Measurements from ENCODE around the gene ANXA4.
"Not testable (repeated sequence)": the region's sequence is repeated elsewhere in the genome, so short reads cannot be mapped to it uniquely, and the experiment has no call there.

The ANXA4 gene

DNA sequence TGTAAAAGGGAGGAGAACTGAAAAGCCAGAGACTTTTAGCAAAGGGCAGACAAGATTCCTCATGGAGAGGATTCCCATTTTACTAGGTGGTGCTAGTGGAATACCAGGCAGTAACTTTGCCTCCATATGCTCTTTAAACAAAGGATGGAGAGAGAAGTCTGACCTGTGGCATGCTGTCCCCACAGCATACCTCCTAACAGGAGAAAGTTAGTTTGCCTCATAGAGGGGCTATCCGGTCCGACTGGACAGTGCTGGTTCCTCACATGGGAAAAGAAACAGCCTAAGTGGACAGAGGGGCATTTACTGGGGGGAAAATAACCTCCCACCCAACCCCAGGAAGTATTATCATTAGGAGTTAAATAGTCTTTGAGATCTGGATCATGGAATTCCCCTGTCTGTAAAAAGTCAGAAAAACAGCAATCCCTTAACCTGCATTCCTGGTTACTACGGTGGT is 55.9 kb downstream of the ANXA4 start:
- no peak overlapping the region; the same call in 1 of the 2 replicates for H3K27ac ChIP-seq (ENCODE audit: low read depth, low read length)
- peak overlapping the region; percentile 67 for H3K9ac ChIP-seq (ENCODE audit: low read length)
- H3K27me3 ChIP-seq (ENCODE audit: control insufficient read depth, insufficient read depth, low read length), result no peaks in the 10 kb centered on the region
- H3K36me3 ChIP-seq (ENCODE audit: control insufficient read depth, insufficient read depth, low read length), result no peaks in the 10 kb centered on the region
- H3K4me3 ChIP-seq (ENCODE audit: low read depth, low read length), result peak overlapping the region; percentile 26; the same call in 1 of the 2 replicates
- H3K4me1 ChIP-seq (ENCODE audit: control insufficient read depth, insufficient read depth, low read length), result peaks cover 25% of the 10 kb centered on the region
- no peaks in the 10 kb centered on the region for H3K9me3 ChIP-seq (ENCODE audit: control insufficient read depth, insufficient read depth, low read depth, low read length)

DNA sequence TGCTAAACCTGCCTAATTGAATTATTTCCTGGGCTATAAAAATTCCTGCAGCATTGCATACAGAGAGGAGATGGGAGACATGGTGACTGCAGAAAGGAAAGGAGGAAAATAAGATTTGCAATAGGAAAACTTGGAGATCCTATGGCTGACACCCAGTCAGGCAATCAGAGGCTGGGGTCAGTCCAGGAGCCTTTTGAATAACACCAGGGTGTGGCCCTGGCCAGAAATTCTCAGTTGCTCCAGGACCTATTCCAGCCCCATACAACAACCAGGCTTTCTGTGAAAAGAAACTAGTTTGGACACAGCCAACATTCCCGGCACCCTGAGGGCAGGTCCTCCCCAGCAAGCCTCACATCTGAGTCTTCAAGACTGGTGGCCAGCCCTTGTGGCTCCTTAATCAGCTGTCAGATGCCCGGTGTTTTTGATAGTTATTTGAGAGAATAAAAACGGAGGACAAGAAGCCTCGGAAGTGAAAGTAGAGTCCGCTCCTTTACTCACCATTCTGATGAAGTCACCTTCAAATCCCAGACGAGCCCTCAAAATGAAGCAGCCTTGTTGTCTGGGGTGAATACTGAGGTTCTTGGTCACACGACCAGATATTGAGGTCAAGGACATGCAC is 56.5 kb downstream of the ANXA4 start:
- no peaks in the 10 kb centered on the region for H3K9me3 ChIP-seq (ENCODE audit: control insufficient read depth, insufficient read depth, low read depth, low read length)
- H3K27ac ChIP-seq (ENCODE audit: low read depth, low read length), result peak overlapping the region; percentile 73; the same call in 1 of the 2 replicates
- peaks cover 25% of the 10 kb centered on the region for H3K4me1 ChIP-seq (ENCODE audit: control insufficient read depth, insufficient read depth, low read length)
- H3K4me3 ChIP-seq (ENCODE audit: low read depth, low read length), result peak overlapping the region; percentile 26; the same call in 1 of the 2 replicates
- no peaks in the 10 kb centered on the region for H3K36me3 ChIP-seq (ENCODE audit: control insufficient read depth, insufficient read depth, low read length)
- no peaks in the 10 kb centered on the region for H3K27me3 ChIP-seq (ENCODE audit: control insufficient read depth, insufficient read depth, low read length)
- peak overlapping the region; percentile 67 for H3K9ac ChIP-seq (ENCODE audit: low read length)

DNA sequence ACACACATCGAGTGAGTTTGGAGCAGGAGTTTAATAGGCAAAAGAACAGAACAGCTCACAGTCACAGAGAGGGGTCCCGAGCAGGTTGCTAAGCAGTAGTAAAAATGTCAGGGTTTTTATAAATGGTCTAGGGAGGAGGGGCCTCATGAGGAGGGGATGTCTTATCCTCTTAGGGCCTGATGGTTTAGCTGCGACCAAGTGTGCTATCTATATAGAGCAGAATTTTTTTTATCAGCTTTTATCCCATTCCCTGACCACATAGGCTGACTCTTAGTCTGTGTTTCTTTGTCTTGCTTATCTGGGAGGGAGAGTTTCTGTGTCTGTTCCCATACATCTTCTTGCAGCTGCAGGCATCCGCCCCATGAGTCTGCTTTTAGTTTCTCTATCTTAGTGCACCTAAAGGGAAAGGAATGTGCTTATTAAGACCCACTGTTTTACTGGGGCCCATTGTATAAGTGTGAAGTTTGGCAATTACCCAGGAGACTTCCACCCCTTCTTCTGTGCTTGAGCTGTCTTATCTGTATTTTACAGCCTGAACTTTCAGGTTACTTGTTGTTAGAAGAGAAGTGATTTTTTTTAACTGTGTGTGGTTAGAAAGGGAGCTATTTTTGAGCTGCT is 57.1 kb downstream of the ANXA4 start:
- Histone ChIP-seq H3K4me1 (ENCODE audit: control insufficient read depth, insufficient read depth, low read length) (peaks cover 25% of the 10 kb centered on the region), H3K36me3 (ENCODE audit: control insufficient read depth, insufficient read depth, low read length) (no peaks in the 10 kb centered on the region), H3K4me3 (ENCODE audit: low read depth, low read length) (peak overlapping the region; percentile 26; the same call in 1 of the 2 replicates), H3K27me3 (ENCODE audit: control insufficient read depth, insufficient read depth, low read length) (no peaks in the 10 kb centered on the region), H3K9me3 (ENCODE audit: control insufficient read depth, insufficient read depth, low read depth, low read length) (no peaks in the 10 kb centered on the region), H3K9ac (ENCODE audit: low read length) (peak overlapping the region; percentile 67), H3K27ac (ENCODE audit: low read depth, low read length) (peak overlapping the region; percentile 73; the same call in 1 of the 2 replicates)

DNA sequence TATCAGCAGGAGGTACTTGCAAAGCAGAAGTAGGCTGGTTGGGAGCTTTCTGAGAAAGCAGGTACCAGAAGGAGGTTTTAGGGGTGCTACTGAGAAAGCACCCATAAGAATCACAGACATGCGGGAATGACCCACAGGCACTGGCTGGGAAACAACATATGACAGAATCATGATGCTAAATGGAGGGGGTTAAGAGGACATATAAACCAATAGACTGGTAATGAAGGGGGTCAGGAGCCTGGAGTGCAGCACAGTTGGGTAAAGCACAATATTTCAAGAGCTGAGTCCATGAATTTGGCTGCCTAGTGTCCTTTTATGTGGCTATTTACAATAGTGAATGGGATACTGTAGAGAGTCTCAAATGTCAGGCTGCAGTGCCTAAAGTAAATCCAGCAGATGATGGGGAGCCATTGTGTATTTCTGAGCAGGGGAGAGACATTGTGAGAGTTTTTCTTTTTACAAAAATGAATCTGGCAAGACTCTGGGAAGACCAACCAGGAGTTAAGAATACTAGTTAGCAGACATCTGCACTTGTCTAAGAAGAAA is 59.9 kb downstream of the ANXA4 start:
- Histone ChIP-seq H3K27me3 (ENCODE audit: control insufficient read depth, insufficient read depth, low read length) (no peaks in the 10 kb centered on the region), H3K9ac (ENCODE audit: low read length) (no peak overlapping the region), H3K27ac (ENCODE audit: low read depth, low read length) (no peak overlapping the region), H3K4me3 (ENCODE audit: low read depth, low read length) (no peak overlapping the region), H3K4me1 (ENCODE audit: control insufficient read depth, insufficient read depth, low read length) (peaks cover 25% of the 10 kb centered on the region), H3K9me3 (ENCODE audit: control insufficient read depth, insufficient read depth, low read depth, low read length) (no peaks in the 10 kb centered on the region), H3K36me3 (ENCODE audit: control insufficient read depth, insufficient read depth, low read length) (0 out of 2 replicates have a peak, but pooled peaks cover 4% of the 10 kb centered on the region)

DNA sequence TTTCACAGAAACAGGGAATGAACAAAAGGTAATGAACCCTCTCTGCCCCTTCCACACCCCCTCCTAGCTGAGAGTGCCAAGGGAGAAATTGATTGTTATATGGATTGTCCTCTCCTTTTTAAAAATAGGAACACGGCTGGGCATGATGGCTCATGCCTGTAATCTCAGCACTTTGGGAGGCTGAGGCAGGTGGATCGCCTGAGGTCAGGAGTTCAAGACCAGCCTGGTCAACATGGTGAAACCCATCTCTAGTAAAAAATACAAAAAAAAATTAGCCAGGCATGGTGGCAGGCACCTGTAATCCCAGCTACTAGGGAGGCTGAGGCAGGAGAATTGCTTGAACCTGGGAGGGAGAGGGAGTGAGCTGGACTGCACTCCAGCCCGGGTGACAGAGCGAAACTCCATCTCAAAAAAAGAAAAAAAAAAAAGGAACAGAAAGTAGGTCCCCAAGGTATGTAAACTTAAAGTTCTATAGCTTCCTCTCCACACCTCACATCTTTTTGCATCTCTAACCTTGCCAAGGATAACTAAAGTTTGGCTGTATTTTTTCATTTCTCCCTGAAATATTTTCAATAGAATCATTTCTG is 60.9 kb downstream of the ANXA4 start:
- not testable (repeated sequence) for H3K4me3 ChIP-seq (ENCODE audit: low read depth, low read length); H3K36me3 ChIP-seq (ENCODE audit: control insufficient read depth, insufficient read depth, low read length); H3K27me3 ChIP-seq (ENCODE audit: control insufficient read depth, insufficient read depth, low read length); H3K9me3 ChIP-seq (ENCODE audit: control insufficient read depth, insufficient read depth, low read depth, low read length); H3K9ac ChIP-seq (ENCODE audit: low read length); H3K27ac ChIP-seq (ENCODE audit: low read depth, low read length)
- H3K4me1 ChIP-seq (ENCODE audit: control insufficient read depth, insufficient read depth, low read length), result peaks cover 20% of the 10 kb centered on the region

DNA sequence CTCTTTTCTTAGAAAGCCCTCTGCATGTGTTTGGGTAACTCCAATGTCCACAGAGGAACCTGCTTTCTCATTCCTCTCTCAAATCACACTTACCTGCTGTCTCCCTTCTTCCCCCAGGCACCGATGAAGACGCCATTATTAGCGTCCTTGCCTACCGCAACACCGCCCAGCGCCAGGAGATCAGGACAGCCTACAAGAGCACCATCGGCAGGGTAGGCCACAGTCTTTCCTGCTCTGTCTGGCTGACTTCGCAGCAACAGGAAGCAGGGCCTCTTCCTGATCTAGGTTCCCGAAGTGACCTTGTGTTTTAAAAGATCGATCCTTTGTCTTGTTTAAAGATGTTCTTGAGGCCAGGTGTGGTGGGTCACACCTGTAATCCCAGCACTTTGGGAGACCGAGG is 62.5 kb downstream of the ANXA4 start:
- peaks cover 4% of the 10 kb centered on the region; the same call in 1 of the 2 replicates for H3K4me1 ChIP-seq (ENCODE audit: control insufficient read depth, insufficient read depth, low read length)
- no peak overlapping the region for H3K4me3 ChIP-seq (ENCODE audit: low read depth, low read length)
- no peak overlapping the region for H3K9ac ChIP-seq (ENCODE audit: low read length)
- no peaks in the 10 kb centered on the region for H3K9me3 ChIP-seq (ENCODE audit: control insufficient read depth, insufficient read depth, low read depth, low read length)
- no peak overlapping the region for H3K27ac ChIP-seq (ENCODE audit: low read depth, low read length)
- 0 out of 2 replicates have a peak, but pooled peaks cover 4% of the 10 kb centered on the region for H3K36me3 ChIP-seq (ENCODE audit: control insufficient read depth, insufficient read depth, low read length)
- H3K27me3 ChIP-seq (ENCODE audit: control insufficient read depth, insufficient read depth, low read length), result no peaks in the 10 kb centered on the region

DNA sequence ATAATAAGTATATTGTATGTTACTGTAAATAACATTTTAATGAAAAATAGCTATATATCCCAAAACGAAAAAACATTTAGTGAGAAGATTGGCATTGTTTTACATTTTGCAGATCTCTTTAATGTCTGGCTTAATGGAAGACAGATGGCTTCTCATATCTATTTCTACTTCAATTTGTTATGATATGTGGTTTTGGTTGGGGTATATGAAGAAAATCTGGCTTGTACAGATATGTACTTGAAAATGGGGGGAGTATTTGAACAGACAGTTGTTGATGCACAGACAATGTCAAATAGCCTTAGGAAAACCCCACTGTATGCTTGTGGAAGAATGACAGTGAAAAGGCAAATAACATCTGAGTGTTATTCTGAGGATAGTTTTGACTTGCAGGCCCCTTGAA is 64.0 kb downstream of the ANXA4 start:
- Histone ChIP-seq H3K4me3 (ENCODE audit: low read depth, low read length) (no peak overlapping the region), H3K36me3 (ENCODE audit: control insufficient read depth, insufficient read depth, low read length) (0 out of 2 replicates have a peak, but pooled peaks cover 4% of the 10 kb centered on the region), H3K9me3 (ENCODE audit: control insufficient read depth, insufficient read depth, low read depth, low read length) (no peaks in the 10 kb centered on the region), H3K27me3 (ENCODE audit: control insufficient read depth, insufficient read depth, low read length) (no peaks in the 10 kb centered on the region), H3K27ac (ENCODE audit: low read depth, low read length) (no peak overlapping the region), H3K9ac (ENCODE audit: low read length) (no peak overlapping the region), H3K4me1 (ENCODE audit: control insufficient read depth, insufficient read depth, low read length) (no peaks in the 10 kb centered on the region)

DNA sequence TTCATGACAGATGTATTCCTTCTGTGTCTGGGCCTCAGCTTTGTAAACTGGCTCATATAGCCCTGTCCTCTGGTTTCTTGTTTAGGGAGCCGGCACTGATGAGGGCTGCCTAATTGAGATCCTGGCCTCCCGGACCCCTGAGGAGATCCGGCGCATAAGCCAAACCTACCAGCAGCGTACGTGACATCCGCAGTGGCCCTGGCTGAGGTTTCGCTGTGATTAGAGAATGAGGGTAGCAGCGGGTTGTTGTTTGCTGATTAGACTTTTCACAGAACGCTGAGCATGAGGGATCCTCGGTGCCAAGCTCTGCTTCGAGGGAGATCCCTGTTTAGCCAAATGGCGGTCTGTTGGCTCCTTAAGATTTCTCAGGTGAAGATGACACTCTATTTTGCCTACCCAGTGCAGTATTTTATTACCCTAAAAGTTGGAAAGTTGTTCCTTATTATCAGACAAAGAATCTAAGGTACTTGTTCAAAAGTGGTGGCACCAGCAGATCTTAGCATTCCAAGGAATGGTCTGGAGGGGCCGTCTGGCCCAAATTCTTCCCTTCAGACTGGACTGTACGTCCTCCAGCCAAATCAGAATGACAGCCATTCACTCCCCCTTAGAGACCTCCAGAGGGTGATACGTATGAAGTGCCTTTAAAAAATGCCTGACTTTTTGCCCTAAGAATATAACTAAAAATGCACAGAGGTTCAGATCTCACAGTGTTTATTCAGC is 66.0 kb downstream of the ANXA4 start:
- H3K4me1 ChIP-seq (ENCODE audit: control insufficient read depth, insufficient read depth, low read length), result no peaks in the 10 kb centered on the region
- H3K27me3 ChIP-seq (ENCODE audit: control insufficient read depth, insufficient read depth, low read length), result no peaks in the 10 kb centered on the region
- H3K27ac ChIP-seq (ENCODE audit: low read depth, low read length), result no peak overlapping the region
- no peak overlapping the region for H3K9ac ChIP-seq (ENCODE audit: low read length)
- H3K9me3 ChIP-seq (ENCODE audit: control insufficient read depth, insufficient read depth, low read depth, low read length), result no peaks in the 10 kb centered on the region
- H3K4me3 ChIP-seq (ENCODE audit: low read depth, low read length), result no peak overlapping the region
- 0 out of 2 replicates have a peak, but pooled peaks cover 4% of the 10 kb centered on the region for H3K36me3 ChIP-seq (ENCODE audit: control insufficient read depth, insufficient read depth, low read length)

- Histone ChIP-seq H3K27ac (ENCODE audit: low read depth, low read length) (no peak overlapping the region), H3K4me1 (ENCODE audit: control insufficient read depth, insufficient read depth, low read length) (0 out of 2 replicates have a peak, but pooled peaks cover 1% of the 10 kb centered on the region), H3K36me3 (ENCODE audit: control insufficient read depth, insufficient read depth, low read length) (0 out of 2 replicates have a peak, but pooled peaks cover 4% of the 10 kb centered on the region), H3K9me3 (ENCODE audit: control insufficient read depth, insufficient read depth, low read depth, low read length) (no peaks in the 10 kb centered on the region), H3K9ac (ENCODE audit: low read length) (no peak overlapping the region), H3K27me3 (ENCODE audit: control insufficient read depth, insufficient read depth, low read length) (no peaks in the 10 kb centered on the region), H3K4me3 (ENCODE audit: low read depth, low read length) (no peak overlapping the region)
These were observed 68.6 kb downstream of the ANXA4 start for GRCh38 chr2:69810550-69810949.

GRCh38 chr2:69811018-69811417 is 69.1 kb downstream of the ANXA4 start:
- no peak overlapping the region for H3K27ac ChIP-seq (ENCODE audit: low read depth, low read length)
- H3K4me1 ChIP-seq (ENCODE audit: control insufficient read depth, insufficient read depth, low read length), result peaks cover 6% of the 10 kb centered on the region; the same call in 1 of the 2 replicates
- no peak overlapping the region for H3K9ac ChIP-seq (ENCODE audit: low read length)
- H3K27me3 ChIP-seq (ENCODE audit: control insufficient read depth, insufficient read depth, low read length), result no peaks in the 10 kb centered on the region
- no peak overlapping the region for H3K4me3 ChIP-seq (ENCODE audit: low read depth, low read length)
- H3K36me3 ChIP-seq (ENCODE audit: control insufficient read depth, insufficient read depth, low read length), result 0 out of 2 replicates have a peak, but pooled peaks cover 4% of the 10 kb centered on the region
- no peaks in the 10 kb centered on the region for H3K9me3 ChIP-seq (ENCODE audit: control insufficient read depth, insufficient read depth, low read depth, low read length)
